Common myeloid progenitor, CD34-positive (primary cell): ENCODE measurements around the gene PLIN5.

Experiments
- CTCF ChIA-PET: fragments of 350-600 bp; sonication (Branson Sonifier 250); formaldehyde crosslinking; loops from one replicate; lab custom pipeline; 2021; ENCODE audit warnings: antibody characterized with exemption; lab: Charles Lee
- POLR2A ChIA-PET: fragments of 350-600 bp; sonication (Branson Sonifier 250); formaldehyde crosslinking; loops from one replicate; lab custom pipeline; 2021; ENCODE audit warnings: antibody characterized with exemption; lab: Charles Lee
- DNase-seq, 3 donors: peaks; one replicate each; pipeline versions ENCODE4 v3.0.0 to v3.0.0-alpha.2; 2013
- H3K27ac ChIP-seq, 2 experiments: 1 replicate in 1 of 2; 2 replicates in 1 of 2; pipeline ENCODE4 v1.7.0; 2013; ENCODE audit warnings: inconsistent platforms in 2 of 2, low read length in 2 of 2, mild to moderate bottlenecking in 2 of 2, low read depth in 1 of 2, moderate library complexity in 1 of 2; ENCODE audit not compliant: severe bottlenecking in 2 of 2, insufficient read depth in 1 of 2, poor library complexity in 1 of 2
- H3K27me3 ChIP-seq, 5 experiments: replicated peaks in 2 of 5; 1 replicate in 3 of 5; 2 replicates in 2 of 5; pipeline versions ENCODE4 v1.6.1 to v1.7.0; 2013; ENCODE audit warnings: low read length in 4 of 5, mild to moderate bottlenecking in 2 of 5, moderate library complexity in 2 of 5, inconsistent platforms in 1 of 5; ENCODE audit not compliant: insufficient read depth in 5 of 5, control insufficient read depth in 4 of 5
- H3K36me3 ChIP-seq, 4 experiments: 1 replicate in 2 of 4; 2 replicates in 2 of 4; pipeline versions ENCODE4 v1.6.1 to v1.7.0; 2013; ENCODE audit warnings: low read length in 3 of 4, control low read depth in 1 of 4, mild to moderate bottlenecking in 1 of 4; ENCODE audit not compliant: control insufficient read depth in 4 of 4, insufficient read depth in 4 of 4
- H3K4me1 ChIP-seq, 4 experiments: 1 replicate in 3 of 4; 2 replicates in 1 of 4; pipeline versions ENCODE4 v1.6.1 to v1.7.1; 2013; ENCODE audit warnings: low read length in 3 of 4, mild to moderate bottlenecking in 3 of 4, control low read depth in 1 of 4, inconsistent platforms in 1 of 4, moderate library complexity in 1 of 4; ENCODE audit not compliant: control insufficient read depth in 4 of 4, insufficient read depth in 4 of 4; ENCODE audit errors: control extremely low read depth in 1 of 4
- H3K4me3 ChIP-seq, 7 experiments: 1 replicate in 4 of 7; 2 replicates in 3 of 7; pipeline versions ENCODE4 v1.5.1 to v1.7.0; 2013; ENCODE audit warnings: mild to moderate bottlenecking in 7 of 7, low read length in 6 of 7, moderate library complexity in 6 of 7, inconsistent platforms in 2 of 7, low read depth in 2 of 7, control low read depth in 1 of 7; ENCODE audit not compliant: insufficient read depth in 4 of 7, control insufficient read depth in 1 of 7; ENCODE audit errors: extremely low read depth in 1 of 7
- H3K9me3 ChIP-seq, 5 experiments: 1 replicate in 4 of 5; 2 replicates in 1 of 5; pipeline versions ENCODE4 v1.6.1 to v1.7.1; 2013; ENCODE audit warnings: low read length in 4 of 5, mild to moderate bottlenecking in 2 of 5, inconsistent platforms in 1 of 5, low read depth in 1 of 5, moderate library complexity in 1 of 5; ENCODE audit not compliant: control insufficient read depth in 4 of 5, insufficient read depth in 2 of 5; ENCODE audit errors: control extremely low read depth in 1 of 5
- WGBS: methylation state at CpG from one replicate; pipeline ENCODE4 v1.1.5; 2013; ENCODE audit not compliant: insufficient coverage; 5-methylcytosine and 5-hydroxymethylcytosine counted together

The PLIN5 gene

DNA sequence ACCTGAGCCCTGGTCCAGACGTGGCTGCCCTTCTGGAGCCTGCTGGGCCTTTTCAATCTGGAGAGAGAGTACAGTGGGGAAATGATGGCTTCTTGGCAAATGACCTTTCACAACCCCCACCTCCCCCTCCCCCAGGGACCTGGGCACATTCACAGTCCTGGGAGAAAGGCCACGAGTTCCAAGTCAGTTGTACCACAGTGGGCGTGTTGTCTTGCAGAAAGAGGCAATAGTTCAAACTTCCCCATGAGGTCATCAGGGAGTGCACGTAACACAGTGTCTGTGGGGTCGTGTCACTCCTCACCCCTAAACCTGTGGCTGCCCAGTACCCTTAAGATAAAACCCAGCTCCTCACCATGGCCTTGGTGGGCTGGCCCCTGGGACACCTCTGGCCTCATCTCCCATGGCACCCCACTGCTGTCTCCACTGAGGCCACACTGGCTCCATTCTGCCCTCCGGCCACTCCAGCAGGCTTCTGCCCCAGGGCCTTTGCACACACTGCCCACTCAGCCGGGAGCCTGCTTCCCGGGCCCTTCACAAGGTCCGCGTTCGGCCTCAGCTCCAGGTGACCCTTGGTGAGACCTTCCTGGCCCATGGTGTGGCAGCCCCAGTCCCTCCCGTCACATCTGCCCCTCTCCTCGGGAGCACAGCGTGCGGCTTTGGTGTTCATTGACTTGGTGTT, 30.0 kb downstream of the PLIN5 start:
- H3K9me3 ChIP-seq = no peaks in the 10 kb centered on the region
- H3K27ac ChIP-seq = no peak overlapping the region
- ChIA-PET POLR2A (no interaction called here), CTCF (no interaction called here)
- H3K27me3 ChIP-seq = no peaks in the 10 kb centered on the region
- 96% methylated on average over 13 of the region's 15 CpGs for WGBS
- DNase-seq = no peak
- no peak overlapping the region for H3K4me3 ChIP-seq
- H3K4me1 ChIP-seq = peaks cover 0 to 9% (median 4%) of the 10 kb centered on the region in 4 experiments
- H3K36me3 ChIP-seq = peaks cover 0 to 48% (median 30%) of the 10 kb centered on the region in 4 experiments

DNA sequence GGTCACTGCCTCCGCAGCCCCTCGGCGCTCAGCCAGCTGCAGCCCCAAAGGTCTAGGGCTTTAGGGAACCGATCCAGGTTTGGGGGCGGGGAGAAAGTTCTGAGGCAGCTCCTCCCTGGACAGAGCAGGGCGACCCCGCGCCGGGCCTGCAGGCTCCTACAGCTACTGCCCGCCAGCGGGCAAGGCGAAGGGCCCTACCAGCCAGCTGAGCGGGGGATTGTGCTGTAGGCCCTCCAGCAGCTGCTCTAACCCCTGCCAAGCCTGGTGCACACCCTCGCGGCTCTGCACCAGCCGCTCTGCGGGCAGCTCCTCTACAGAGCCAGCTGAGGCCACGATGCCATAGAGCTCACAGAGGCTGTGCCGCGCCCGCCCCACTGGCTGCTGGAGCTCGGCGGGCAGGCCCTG, 30.7 kb downstream of the PLIN5 start:
- Histone ChIP-seq H3K27ac (no peak overlapping the region), H3K4me3 (no peak overlapping the region), H3K27me3 (no peaks in the 10 kb centered on the region), H3K4me1 (peaks cover 0 to 9% (median 4%) of the 10 kb centered on the region in 4 experiments), H3K36me3 (peaks cover 0 to 53% (median 33%) of the 10 kb centered on the region in 4 experiments), H3K9me3 (no peaks in the 10 kb centered on the region)
- ChIA-PET CTCF (no interaction called here), POLR2A (no interaction called here)
- no peak for DNase-seq
- 94% methylated on average over 23 of the region's 23 CpGs for WGBS

DNA sequence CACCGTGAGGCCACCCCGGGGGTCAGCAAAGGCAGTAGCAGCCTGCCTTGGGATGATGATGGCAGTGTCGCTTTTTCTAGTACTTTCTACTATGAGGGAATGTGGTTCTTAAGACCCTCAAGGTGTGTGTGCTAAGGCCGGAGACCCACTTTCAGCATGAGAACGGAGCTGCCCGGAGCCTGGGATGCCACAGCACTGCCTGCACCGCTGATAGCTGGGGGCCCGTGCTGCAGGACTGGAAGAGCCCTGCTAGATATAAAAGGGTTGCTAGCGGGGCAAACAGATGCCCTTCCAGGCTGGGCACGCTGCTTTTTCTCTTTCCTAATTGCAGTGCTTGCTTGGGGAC, 31.2 kb downstream of the PLIN5 start:
- no peak for DNase-seq
- H3K27ac ChIP-seq = no peak overlapping the region
- H3K9me3 ChIP-seq = no peaks in the 10 kb centered on the region
- peaks cover 0 to 9% (median 4%) of the 10 kb centered on the region in 4 experiments for H3K4me1 ChIP-seq
- 95% methylated on average over 9 of the region's 10 CpGs for WGBS
- H3K36me3 ChIP-seq = peaks cover 0 to 55% (median 34%) of the 10 kb centered on the region in 4 experiments
- CTCF ChIA-PET = no interaction called here
- no peak overlapping the region for H3K4me3 ChIP-seq
- POLR2A ChIA-PET = no interaction called here
- no peaks in the 10 kb centered on the region for H3K27me3 ChIP-seq

DNA sequence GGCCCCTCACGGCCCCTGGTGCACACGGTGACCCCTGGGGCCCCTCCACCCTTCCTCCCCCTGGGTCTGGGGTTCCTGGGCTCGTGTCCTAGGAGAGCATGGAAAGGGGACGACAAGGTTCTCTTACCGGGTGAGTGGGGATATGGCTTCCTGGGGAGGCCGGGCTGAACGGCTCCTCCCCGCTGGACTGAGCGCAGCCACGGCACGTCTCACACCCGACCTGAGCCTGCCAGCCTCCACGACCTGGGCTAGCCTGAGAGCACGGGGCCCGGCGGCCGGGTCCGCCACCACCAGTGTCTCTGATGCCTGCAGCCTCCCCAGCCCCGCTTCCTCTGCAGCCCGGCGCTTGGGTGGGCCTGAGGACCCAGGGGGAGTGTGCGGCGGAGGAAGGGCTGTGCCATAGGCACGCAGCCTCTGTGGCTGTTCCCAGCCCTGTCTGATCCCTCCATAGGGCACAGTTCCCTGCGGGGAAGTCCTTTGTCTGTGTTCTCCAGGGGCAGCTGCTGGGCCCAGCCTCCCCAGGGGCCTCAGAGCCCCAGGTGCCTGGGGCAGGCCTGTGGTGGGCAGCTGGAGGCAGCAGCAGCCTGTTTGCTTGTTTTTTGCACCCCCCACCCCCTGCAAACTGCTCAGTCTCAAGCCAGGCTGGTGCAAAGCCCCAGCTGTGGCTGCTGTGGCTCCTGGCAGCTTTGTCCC, 31.7 kb downstream of the PLIN5 start:
- Histone ChIP-seq H3K4me3 (no peak overlapping the region), H3K36me3 (peaks cover 0 to 60% (median 39%) of the 10 kb centered on the region in 4 experiments), H3K4me1 (peaks cover 0 to 9% (median 4%) of the 10 kb centered on the region in 4 experiments), H3K9me3 (no peaks in the 10 kb centered on the region), H3K27me3 (no peaks in the 10 kb centered on the region), H3K27ac (no peak overlapping the region)
- CTCF ChIA-PET = interaction anchor here (1.3 kb wide), 1 partner anchor 22 kb away, joined by 3 read pairs; no protein-coding TSS in a partner anchor
- no peak for DNase-seq
- 95% methylated on average over 22 of the region's 25 CpGs for WGBS
- POLR2A ChIA-PET = no interaction called here

DNA sequence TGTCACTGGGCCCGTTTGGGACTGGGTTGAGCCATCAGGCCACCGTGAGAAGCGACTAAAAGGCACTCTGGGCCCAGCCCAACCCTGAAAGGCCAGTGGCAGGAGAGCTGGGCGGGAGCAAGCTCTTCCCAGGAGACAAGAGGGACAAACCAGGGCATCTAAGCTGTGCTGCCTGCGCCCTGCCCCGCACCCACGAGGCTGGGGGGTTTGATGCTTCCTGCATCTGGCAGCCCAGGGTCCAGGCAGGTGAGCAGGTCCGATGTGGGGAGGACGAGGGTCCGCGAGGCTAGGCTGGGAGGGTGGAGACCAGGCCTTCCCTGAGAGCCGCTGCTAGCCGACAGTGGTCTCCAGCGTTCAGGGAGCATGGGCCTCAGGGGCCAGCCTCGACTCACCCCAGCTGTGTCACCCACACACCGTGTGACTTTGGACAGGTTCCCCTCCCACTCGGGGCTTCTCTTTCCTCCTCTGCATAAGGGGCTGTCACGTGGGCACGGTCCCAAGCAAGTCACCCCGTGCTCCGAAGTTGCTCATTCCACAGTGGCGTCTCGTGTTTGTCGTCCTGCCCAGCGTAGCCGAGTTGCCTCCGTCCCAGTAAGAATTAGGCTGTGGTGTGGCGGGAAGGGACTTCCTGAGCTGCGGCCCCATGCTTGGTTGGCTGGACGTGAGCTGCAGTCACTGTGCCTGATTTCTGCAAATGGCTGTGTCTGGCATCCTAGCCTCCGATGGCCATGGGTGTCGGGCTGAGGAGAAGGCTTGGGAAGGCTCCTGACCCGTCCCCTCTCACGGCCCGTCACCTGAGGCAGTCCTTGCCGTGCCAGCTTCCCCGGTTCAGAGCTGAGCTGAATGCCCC, 32.5 kb downstream of the PLIN5 start:
- peaks cover 0 to 9% (median 4%) of the 10 kb centered on the region in 4 experiments for H3K4me1 ChIP-seq
- H3K27me3 ChIP-seq = no peaks in the 10 kb centered on the region
- POLR2A ChIA-PET = no interaction called here
- CTCF ChIA-PET = interaction anchor here (1.3 kb wide), 1 partner anchor 23 kb away, joined by 3 read pairs; no protein-coding TSS in a partner anchor
- no peak overlapping the region for H3K4me3 ChIP-seq
- peaks cover 0 to 68% (median 45%) of the 10 kb centered on the region in 4 experiments for H3K36me3 ChIP-seq
- no peak overlapping the region for H3K27ac ChIP-seq
- H3K9me3 ChIP-seq = no peaks in the 10 kb centered on the region
- DNase-seq = no peak
- WGBS = 97% methylated on average over 31 of the region's 37 CpGs

DNA sequence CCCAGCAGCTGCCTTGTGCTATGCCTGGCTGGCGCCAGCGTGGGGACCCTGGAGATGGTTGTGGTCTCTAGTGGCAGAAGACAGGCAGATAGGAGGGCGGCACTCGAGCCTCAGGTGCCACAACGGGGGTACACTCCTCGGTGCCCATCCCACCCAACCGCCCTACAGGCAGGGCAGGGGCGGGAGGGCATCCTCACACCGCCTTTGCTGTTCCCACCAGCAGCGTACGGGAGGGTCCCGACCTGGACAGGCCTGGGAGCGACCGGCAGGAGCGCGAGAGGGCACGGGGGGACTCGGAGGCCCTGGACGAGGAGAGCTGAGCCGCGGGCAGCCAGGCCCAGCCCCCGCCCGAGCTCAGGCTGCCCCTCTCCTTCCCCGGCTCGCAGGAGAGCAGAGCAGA, 33.3 kb downstream of the PLIN5 start:
- Histone ChIP-seq H3K4me1 (peaks cover 0 to 7% (median 4%) of the 10 kb centered on the region in 4 experiments), H3K4me3 (no peak overlapping the region), H3K27ac (no peak overlapping the region), H3K27me3 (no peaks in the 10 kb centered on the region), H3K9me3 (no peaks in the 10 kb centered on the region), H3K36me3 (peaks cover 0 to 70% (median 46%) of the 10 kb centered on the region in 4 experiments)
- POLR2A ChIA-PET = no interaction called here
- CTCF ChIA-PET = interaction anchor here (1.3 kb wide), 1 partner anchor 24 kb away, joined by 3 read pairs; no protein-coding TSS in a partner anchor
- WGBS = 97% methylated on average over 18 of the region's 25 CpGs
- DNase-seq = no peak
